NK-92 treated with Interleukin-12 subunit alpha and Interleukin-12 subunit beta, amount 100 ng/mL, for 24 hours (cell line): ENCODE results near the gene TPCN1.

Experiments used
- DNase-seq: peaks from one replicate; lab custom pipeline; 2025; lab: John Stamatoyannopoulos, UW

Gene TPCN1

GRCh38 chr12:113287146-113287898 is 66.1 kb downstream of the TPCN1 start:
- no peak for DNase-seq

GRCh38 chr12:113287899-113288282 is 66.6 kb downstream of the TPCN1 start:
- no peak for DNase-seq

- DNase-seq = no peak
Measured at GRCh38 chr12:113289361-113289760, 68.1 kb downstream of the TPCN1 start.

- DNase-seq = no peak
Measured at GRCh38 chr12:113290506-113290905, 69.2 kb downstream of the TPCN1 start.

GRCh38 chr12:113291586-113291985 is 70.3 kb downstream of the TPCN1 start:
- DNase-seq = no peak

GRCh38 chr12:113292091-113292490 is 70.8 kb downstream of the TPCN1 start:
- no peak for DNase-seq

DNA sequence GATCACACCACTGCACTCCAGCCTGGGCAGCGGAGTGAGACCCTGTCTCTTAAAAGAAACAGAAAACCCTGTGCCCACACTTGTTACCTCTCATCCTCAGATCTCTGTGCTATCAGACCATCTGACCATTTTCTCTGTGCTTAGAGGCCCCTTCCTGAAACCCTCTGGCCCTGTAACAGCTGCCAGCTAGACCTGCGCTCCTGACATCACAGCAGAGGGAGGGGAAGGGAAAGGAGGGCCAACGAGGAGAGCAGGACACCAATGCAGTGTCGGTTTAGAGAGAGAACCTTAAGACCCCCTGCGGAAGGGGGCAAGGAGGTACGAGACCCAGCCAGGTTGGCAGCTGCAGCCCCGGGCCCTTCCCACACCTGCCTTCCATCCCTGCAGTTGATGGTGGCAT is 71.3 kb downstream of the TPCN1 start:
- no peak for DNase-seq

DNA sequence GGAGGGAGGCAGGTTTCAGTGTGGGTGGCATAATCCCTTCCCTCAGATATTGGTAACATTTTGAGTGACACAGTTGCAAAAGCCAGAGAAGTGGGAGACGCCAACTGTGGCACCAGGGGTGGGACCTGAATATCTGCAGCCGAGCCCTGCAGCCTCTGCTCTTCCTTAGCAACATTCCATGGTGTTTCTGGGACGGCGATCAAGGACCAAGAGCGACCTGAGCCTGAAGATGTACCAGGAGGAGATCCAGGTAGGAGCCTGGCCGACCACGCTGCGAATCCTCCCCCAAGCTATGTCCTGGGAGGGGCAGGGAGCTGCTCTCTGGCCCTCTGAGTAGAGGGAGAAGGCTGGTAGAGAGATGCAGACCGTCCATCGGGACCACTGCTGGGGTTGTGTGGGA is 71.8 kb downstream of the TPCN1 start:
- DNase-seq = no peak

DNA sequence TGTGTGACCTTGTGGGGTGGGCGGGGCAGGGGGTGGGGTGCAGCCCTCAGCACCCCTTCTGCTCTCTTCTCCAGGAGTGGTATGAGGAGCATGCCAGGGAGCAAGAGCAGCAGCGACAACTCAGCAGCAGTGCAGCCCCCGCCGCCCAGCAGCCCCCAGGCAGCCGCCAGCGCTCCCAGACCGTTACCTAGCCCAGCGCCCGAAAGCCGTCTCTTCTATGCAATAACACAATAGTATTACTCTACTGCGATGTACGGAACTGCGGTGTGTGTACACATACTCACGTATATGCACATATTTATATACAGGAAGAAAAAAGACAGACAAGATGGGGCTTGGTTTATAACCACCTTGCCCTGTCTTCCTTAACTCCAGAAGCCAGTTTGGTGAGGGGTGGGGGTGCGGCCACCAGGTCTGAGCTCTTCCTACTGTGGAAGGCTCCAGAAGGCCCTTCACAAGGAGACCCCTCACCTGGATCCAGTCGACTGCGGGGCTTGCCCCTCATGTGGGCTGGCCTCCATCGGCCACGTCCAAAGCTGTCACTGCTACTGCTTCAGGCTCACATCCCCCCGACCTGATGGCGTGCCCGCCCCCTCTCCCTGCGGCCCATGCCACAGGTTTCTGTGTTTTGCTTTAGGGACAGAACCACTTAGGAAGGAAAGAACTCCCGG is 74.8 kb downstream of the TPCN1 start:
- no peak for DNase-seq

DNA sequence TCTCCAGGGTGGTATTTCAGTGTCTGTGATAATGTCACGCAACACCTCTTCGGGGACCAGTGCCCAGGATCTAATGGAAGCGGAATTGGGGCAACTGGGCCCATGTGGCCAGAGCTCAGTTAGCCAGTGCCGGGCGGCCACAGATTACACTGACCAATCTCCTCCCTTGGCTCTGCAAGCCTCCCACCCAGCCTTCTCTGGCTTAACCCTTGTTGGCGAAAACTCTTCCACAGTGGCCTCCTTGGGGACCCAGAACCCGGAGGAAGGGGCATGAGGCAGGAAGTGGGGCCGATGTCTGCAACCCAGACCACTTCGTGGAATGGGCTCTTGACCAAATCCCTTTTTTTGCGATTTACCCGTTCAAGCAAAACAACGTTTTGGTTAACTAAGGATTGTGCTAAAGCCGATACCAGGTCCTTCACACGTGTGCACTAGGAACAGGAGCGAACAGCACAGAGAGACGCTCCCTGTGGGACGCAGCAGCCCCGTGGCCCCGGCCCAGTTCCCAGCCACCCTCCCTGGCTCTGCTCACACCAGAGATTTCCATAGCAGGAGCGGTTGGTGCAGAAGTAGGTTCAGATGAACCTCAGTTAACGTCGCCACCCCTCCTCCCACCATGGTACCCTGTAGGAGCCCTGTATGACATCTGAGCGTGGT is 75.4 kb downstream of the TPCN1 start:
- DNase-seq = no peak

DNA sequence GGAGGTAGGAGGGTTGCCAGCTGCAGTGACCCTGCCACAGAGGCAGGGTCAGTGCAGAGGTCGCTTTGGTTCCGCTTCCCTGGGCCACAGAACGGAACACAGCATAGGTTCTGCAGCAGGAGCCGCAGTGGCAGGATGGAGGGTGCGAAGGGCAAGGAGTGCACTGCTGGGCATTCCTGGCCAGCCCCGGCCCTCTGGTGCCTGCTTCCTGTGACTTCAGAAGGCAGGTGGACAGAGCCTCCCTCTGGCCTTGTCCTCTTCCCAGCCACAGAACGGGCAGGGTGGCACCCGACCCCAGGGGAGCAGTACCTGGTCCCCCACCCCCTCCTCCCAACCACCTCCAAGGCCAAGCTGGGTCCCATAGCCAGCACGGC is 75.9 kb downstream of the TPCN1 start:
- no peak for DNase-seq

- DNase-seq = no peak
Measured at GRCh38 chr12:113297621-113298471, 76.6 kb downstream of the TPCN1 start.

DNA sequence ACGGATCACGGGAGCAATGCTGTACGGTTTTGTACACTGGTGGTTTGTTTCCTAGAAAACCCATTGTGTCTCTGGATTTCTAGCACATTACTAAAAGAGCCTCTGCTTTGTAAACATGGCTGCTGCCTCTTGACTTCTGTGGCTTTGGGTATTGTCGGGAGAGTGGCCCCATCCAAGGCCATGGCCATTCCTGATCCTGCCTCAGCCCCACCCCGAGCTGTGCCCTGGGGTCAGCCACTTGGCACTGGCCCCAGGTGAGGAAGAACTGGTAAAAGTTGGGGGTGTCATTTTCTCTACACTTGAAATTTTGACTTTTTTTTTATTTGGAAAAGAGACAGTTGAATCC is 77.2 kb downstream of the TPCN1 start:
- no peak for DNase-seq

- DNase-seq = no peak
Measured at GRCh38 chr12:113298861-113299545, 77.7 kb downstream of the TPCN1 start.

- DNase-seq = no peak
Measured at GRCh38 chr12:113299619-113300237, 78.5 kb downstream of the TPCN1 start.

GRCh38 chr12:113301811-113302210 is 80.5 kb downstream of the TPCN1 start:
- DNase-seq = no peak

DNA sequence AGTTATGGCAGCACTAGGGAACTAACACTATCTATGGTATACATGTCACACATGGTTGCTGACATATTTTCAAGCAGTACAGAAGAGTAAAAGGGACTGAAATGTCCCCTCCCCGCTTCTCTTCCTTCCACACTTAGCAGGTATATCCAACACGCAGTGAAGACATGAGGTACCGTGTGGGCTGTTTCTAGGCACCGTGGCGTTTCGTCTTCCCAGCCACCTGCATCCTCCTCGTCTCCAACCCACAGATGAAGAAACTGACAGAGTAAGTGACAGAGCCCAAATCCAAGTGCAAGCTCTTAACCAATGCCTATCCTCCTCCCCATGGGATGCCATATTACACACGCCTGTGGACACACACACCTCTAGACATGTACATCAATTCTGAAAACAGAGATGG is 81.2 kb downstream of the TPCN1 start:
- no peak for DNase-seq

- DNase-seq = no peak
Measured at GRCh38 chr12:113302886-113303640, 81.8 kb downstream of the TPCN1 start.

- DNase-seq = no peak
Measured at GRCh38 chr12:113305281-113305856, 84.1 kb downstream of the TPCN1 start.

DNA sequence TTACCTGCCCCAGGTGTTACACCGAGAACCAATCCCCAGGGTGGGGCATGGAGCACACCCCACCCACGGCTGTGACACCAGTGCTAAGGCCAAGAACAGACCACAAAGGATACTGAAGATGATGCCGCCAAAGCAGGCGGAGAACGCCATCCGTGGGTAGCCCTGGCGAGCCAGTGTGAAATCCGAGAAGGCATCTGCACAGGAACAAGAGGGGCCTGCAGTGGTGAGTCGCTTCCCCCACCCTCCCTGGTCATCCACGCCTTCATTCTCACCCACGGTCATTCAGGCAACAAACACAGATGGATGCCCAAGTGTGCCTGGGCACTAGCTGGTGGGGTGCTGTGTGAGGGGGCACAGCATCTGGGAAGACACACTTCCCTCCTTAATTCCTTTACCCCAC is 85.1 kb downstream of the TPCN1 start:
- DNase-seq = no peak
